Ishikawa (cell line): ENCODE measurements around the gene KRTAP9-8.

Experiments
- CREB1 ChIP-seq: IDR thresholded peaks from 2 replicates; pipeline ENCODE4 v1.6.1; 2012; ENCODE audit warnings: low read depth
- EGR1 ChIP-seq: IDR thresholded peaks from 2 replicates; pipeline ENCODE4 v1.6.1; 2012
- EP300 ChIP-seq: IDR thresholded peaks from 2 replicates; pipeline ENCODE4 v1.6.1; 2012; ENCODE audit warnings: borderline replicate concordance
- FOXM1 ChIP-seq: IDR thresholded peaks from 2 replicates; pipeline ENCODE4 v1.6.1; 2012; ENCODE audit warnings: low read depth, borderline replicate concordance
- RAD21 ChIP-seq: IDR thresholded peaks from 2 replicates; pipeline ENCODE4 v1.6.1; 2012; ENCODE audit warnings: low read depth
- REST ChIP-seq: IDR thresholded peaks from 2 replicates; pipeline ENCODE4 v1.6.1; 2012; ENCODE audit warnings: low read depth, mild to moderate bottlenecking
- TF ChIP-seq, protein P1 (sequence below): IDR thresholded peaks from 2 replicates; pipeline ENCODE4 v1.6.1; 2012

DNA sequence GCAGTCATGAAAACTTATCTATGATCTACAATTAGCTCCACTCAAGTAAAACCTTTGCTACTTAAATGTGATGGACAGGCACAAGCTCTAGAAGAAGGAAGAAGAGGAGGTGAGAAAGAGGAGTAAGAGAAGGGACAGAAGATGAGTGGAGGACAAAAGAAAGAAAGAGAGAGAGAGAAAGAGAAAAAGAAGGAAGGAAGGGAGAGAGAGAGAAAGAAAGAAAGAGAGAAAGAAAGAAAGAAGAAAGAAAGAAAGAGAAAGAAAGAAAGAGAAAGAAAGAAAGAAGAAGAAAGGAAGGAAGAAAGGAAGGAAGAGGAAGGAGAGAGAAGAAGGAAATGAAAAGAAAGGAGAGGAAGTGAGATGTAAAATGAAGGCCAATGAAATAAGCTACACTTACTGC lies 7.7 kb upstream of the KRTAP9-8 start:
- no peak for TF ChIP-seq EGR1
- TF ChIP-seq, protein P1, sequence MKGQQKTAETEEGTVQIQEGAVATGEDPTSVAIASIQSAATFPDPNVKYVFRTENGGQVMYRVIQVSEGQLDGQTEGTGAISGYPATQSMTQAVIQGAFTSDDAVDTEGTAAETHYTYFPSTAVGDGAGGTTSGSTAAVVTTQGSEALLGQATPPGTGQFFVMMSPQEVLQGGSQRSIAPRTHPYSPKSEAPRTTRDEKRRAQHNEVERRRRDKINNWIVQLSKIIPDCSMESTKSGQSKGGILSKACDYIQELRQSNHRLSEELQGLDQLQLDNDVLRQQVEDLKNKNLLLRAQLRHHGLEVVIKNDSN = no peak
- no peak for TF ChIP-seq CREB1
- no peak for TF ChIP-seq FOXM1
- TF ChIP-seq REST = no peak
- no peak for TF ChIP-seq EP300
- no peak for TF ChIP-seq RAD21
